ENCODE results near the gene CNKSR1. TPM values are rescaled to one million over a fixed set of nuclear protein-coding genes. Genes with fewer than 3 reads are reported as not detected.

The CNKSR1 gene
- polyA plus RNA-seq, 1 experiment = 0.05 TPM

DNA sequence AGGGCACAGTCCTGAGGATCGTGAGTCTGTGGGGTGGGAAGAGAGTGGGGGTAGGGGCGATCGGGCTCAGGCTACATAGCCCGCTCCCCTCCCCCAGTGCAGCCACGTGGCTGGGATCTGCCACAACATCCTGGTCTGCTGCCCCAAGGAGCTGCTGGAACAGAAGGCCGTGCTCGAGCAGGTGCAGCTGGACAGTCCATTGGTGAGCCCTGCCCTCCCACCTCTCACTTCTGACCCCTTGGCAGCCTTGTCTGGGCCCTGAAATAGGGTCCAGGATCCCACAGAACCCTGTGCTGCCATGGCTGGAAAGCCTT lies 5.0 kb downstream of the CNKSR1 start:
- DNase-seq (ENCODE audit: low read depth, low spot score) = no peak
- TF ChIP-seq CTCF (IDR thresholded peaks at IDR 0.05; ENCODE audit: low read depth, low read length) = no peak
- H3K9me3 ChIP-seq (ENCODE audit: control insufficient read depth, insufficient read depth, low read length) = no peaks in the 10 kb centered on the region
- no peak overlapping the region for H3K27ac ChIP-seq (ENCODE audit: low read depth, low read length)
- POLR2A ChIA-PET = interaction anchor here (0.6 kb wide), 1 partner anchor 38 kb away, joined by 3 read pairs; no protein-coding TSS in a partner anchor
- H3K4me3 ChIP-seq (ENCODE audit: low read depth, low read length) = no peak overlapping the region
- peaks cover 9% of the 10 kb centered on the region for H3K27me3 ChIP-seq (ENCODE audit: control insufficient read depth, insufficient read depth, low read length)
- CTCF ChIA-PET = no interaction called here

- Histone ChIP-seq H3K4me3 (ENCODE audit: low read depth, low read length) (no peak overlapping the region), H3K27ac (ENCODE audit: low read depth, low read length) (no peak overlapping the region), H3K27me3 (ENCODE audit: control insufficient read depth, insufficient read depth, low read length) (peaks cover 9% of the 10 kb centered on the region), H3K9me3 (ENCODE audit: control insufficient read depth, insufficient read depth, low read length) (no peaks in the 10 kb centered on the region)
- ChIA-PET CTCF (no interaction called here), POLR2A (no interaction called here)
- DNase-seq (ENCODE audit: low read depth, low spot score) = no peak
- no peak for TF ChIP-seq CTCF (IDR thresholded peaks at IDR 0.05; ENCODE audit: low read depth, low read length)
Measured at GRCh38 chr1:26184086-26184485, 6.8 kb downstream of the CNKSR1 start.

- no peak for DNase-seq (ENCODE audit: low read depth, low spot score)
- POLR2A ChIA-PET = no interaction called here
- Histone ChIP-seq H3K9me3 (ENCODE audit: control insufficient read depth, insufficient read depth, low read length) (no peaks in the 10 kb centered on the region), H3K4me3 (ENCODE audit: low read depth, low read length) (no peak overlapping the region), H3K27me3 (ENCODE audit: control insufficient read depth, insufficient read depth, low read length) (peaks cover 5% of the 10 kb centered on the region), H3K27ac (ENCODE audit: low read depth, low read length) (no peak overlapping the region)
- no peak for TF ChIP-seq CTCF (IDR thresholded peaks at IDR 0.05; ENCODE audit: low read depth, low read length)
- CTCF ChIA-PET = no interaction called here
Measured at GRCh38 chr1:26184883-26185282, 7.6 kb downstream of the CNKSR1 start.

DNA sequence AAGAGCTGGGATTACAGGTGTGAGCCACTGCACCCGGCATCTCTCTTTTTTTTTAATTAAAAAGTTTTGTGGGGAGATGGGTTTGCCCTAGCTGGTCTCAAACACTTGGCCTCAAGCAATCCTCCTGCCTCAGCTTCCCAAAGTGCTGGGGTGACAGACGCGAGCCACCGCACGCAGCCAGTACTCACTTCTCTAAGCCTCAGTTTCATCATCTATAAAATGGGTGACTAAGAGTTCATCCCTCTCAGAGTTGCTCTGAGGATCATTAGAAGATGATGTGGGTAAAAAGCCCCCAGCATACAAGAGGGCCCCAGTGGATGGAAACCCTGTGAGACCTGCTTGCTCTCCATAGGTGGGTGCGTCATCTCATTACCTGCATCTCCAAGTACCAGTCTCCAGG lies 10.6 kb downstream of the CNKSR1 start:
- TF ChIP-seq CTCF (IDR thresholded peaks at IDR 0.05; ENCODE audit: low read depth, low read length) = no peak
- no peak for DNase-seq (ENCODE audit: low read depth, low spot score)
- Histone ChIP-seq H3K27me3 (ENCODE audit: control insufficient read depth, insufficient read depth, low read length) (peaks cover 6% of the 10 kb centered on the region), H3K27ac (ENCODE audit: low read depth, low read length) (no peak overlapping the region), H3K9me3 (ENCODE audit: control insufficient read depth, insufficient read depth, low read length) (no peaks in the 10 kb centered on the region), H3K4me3 (ENCODE audit: low read depth, low read length) (no peak overlapping the region)
- POLR2A ChIA-PET = interaction anchor here (0.6 kb wide), 1 partner anchor 11 kb away, joined by 3 read pairs; no protein-coding TSS in a partner anchor
- CTCF ChIA-PET = no interaction called here

- Histone ChIP-seq H3K27ac (ENCODE audit: low read depth, low read length) (no peak overlapping the region), H3K27me3 (ENCODE audit: control insufficient read depth, insufficient read depth, low read length) (peaks cover 11% of the 10 kb centered on the region), H3K9me3 (ENCODE audit: control insufficient read depth, insufficient read depth, low read length) (no peaks in the 10 kb centered on the region), H3K4me3 (ENCODE audit: low read depth, low read length) (no peak overlapping the region)
- CTCF ChIA-PET = no interaction called here
- DNase-seq (ENCODE audit: low read depth, low spot score) = no peak
- POLR2A ChIA-PET = no interaction called here
- no peak for TF ChIP-seq CTCF (IDR thresholded peaks at IDR 0.05; ENCODE audit: low read depth, low read length)
Measured at GRCh38 chr1:26188477-26188876, 11.2 kb downstream of the CNKSR1 start.

All from AG04450 (cell line).